GM12892 (cell line): ENCODE data around the gene DACT1.

Source experiments
- POLR2A ChIP-seq: IDR thresholded peaks from 2 replicates; pipeline ENCODE4 v1.6.1; 2011; ENCODE audit warnings: low read depth, low read length, control low read depth
- POLR2AphosphoS5 ChIP-seq: IDR thresholded peaks from 2 replicates; pipeline ENCODE4 v1.6.1; 2011; ENCODE audit warnings: low read depth, low read length, control low read depth

- TF ChIP-seq POLR2A (no peak), POLR2AphosphoS5 (no peak)
Observed at GRCh38 chr14:58593977-58594376, 43.8 kb upstream of the DACT1 start.
